K562 (cell line): Measurements from ENCODE around the gene VPS37D. TPM values are rescaled to one million over a fixed set of nuclear protein-coding genes. Genes with fewer than 3 reads are reported as not detected.
A peak's percentile ranks its signal among the peaks of the same experiment; 100 is the strongest.

ENCODE experiments used
- ATF1 ChIP-seq, 2 experiments: fragments of 450-650 bp in 1 of 2; IDR thresholded peaks; 2 replicates each; pipeline ENCODE4 v1.6.1; 2016; ENCODE audit warnings: missing compliant biosample characterization in 1 of 2, missing genetic modification characterization in 1 of 2
- C11orf30 ChIP-seq: fragments of 450-650 bp; IDR thresholded peaks from 2 replicates; pipeline ENCODE4 v1.6.1; 2016; ENCODE audit warnings: low read depth, mild to moderate bottlenecking
- CAMTA2 ChIP-seq: fragments of 250-450 bp; sonication (Bioruptor Pico); conservative IDR thresholded peaks from 2 replicates; pipeline ENCODE4 v1.5.1; 2022
- CBX2 ChIP-seq: fragments of 200-600 bp; sonication (generic); IDR thresholded peaks from one replicate; pipeline ENCODE4 v1.6.1; 2012; ENCODE audit warnings: mild to moderate bottlenecking, low read length, inconsistent platforms; ENCODE audit not compliant: insufficient read depth, poor library complexity, severe bottlenecking
- CTBP1 ChIP-seq: fragments of 450-650 bp; IDR thresholded peaks from 2 replicates; pipeline ENCODE4 v1.6.1; 2016; ENCODE audit warnings: borderline replicate concordance
- E2F1 ChIP-seq: sonication (generic); formaldehyde crosslinking; IDR thresholded peaks from 2 replicates; pipeline ENCODE4 v1.8.1; 2023; ENCODE audit warnings: mild to moderate bottlenecking, missing genetic modification reagents, moderate library complexity
- ETV1 ChIP-seq: fragments of 450-650 bp; conservative IDR thresholded peaks from 2 replicates; pipeline ENCODE4 v1.6.1; 2016; ENCODE audit warnings: missing genetic modification characterization, control low read depth, low read depth, missing compliant biosample characterization
- EWSR1 ChIP-seq: fragments of 450-650 bp; IDR thresholded peaks from 2 replicates; pipeline ENCODE4 v1.6.1; 2018; ENCODE audit warnings: borderline replicate concordance, mild to moderate bottlenecking, low read depth, moderate library complexity; ENCODE audit not compliant: partially characterized antibody
- HEY1 ChIP-seq: fragments of 250-450 bp; sonication (Bioruptor Pico); IDR thresholded peaks from 2 replicates; pipeline ENCODE4 v1.5.0; 2020; ENCODE audit warnings: mild to moderate bottlenecking, moderate library complexity, borderline replicate concordance
- HMG20A ChIP-seq: fragments of 450-650 bp; formaldehyde crosslinking; conservative IDR thresholded peaks from 2 replicates; pipeline ENCODE4 v1.4.0; 2020; ENCODE audit warnings: mild to moderate bottlenecking, mixed read lengths
- KDM1A ChIP-seq, 2 experiments: fragments of 450-650 bp; IDR thresholded peaks; 2 replicates each; pipeline ENCODE4 v1.6.1; 2016; ENCODE audit warnings: mild to moderate bottlenecking in 2 of 2
- MCM3 ChIP-seq: fragments of 450-650 bp; IDR thresholded peaks from 2 replicates; pipeline ENCODE4 v1.6.1; 2016
- MCM5 ChIP-seq: fragments of 450-650 bp; IDR thresholded peaks from 2 replicates; pipeline ENCODE4 v1.6.1; 2016; ENCODE audit warnings: low read depth
- PKNOX1 ChIP-seq: fragments of 450-650 bp; IDR thresholded peaks from 2 replicates; pipeline ENCODE4 v1.6.1; 2016
- PURB ChIP-seq: sonication (generic); formaldehyde crosslinking; IDR thresholded peaks from 2 replicates; pipeline ENCODE4 v1.9.0; 2021; ENCODE audit warnings: low read depth, mild to moderate bottlenecking, missing genetic modification reagents
- RNF219 ChIP-seq: fragments of 250-450 bp; sonication (Bioruptor Pico); IDR thresholded peaks from 2 replicates; pipeline ENCODE4 v1.5.0; 2022; ENCODE audit warnings: mild to moderate bottlenecking
- SNIP1 ChIP-seq: fragments of 450-650 bp; IDR thresholded peaks from 2 replicates; pipeline ENCODE4 v1.7.1; 2017; ENCODE audit warnings: low read depth, mild to moderate bottlenecking
- SRSF9 ChIP-seq: fragments of 200-400 bp; formaldehyde crosslinking; IDR thresholded peaks from 2 replicates; pipeline ENCODE4 v1.6.1; 2017; ENCODE audit warnings: low read depth, low read length, borderline replicate concordance
- TAF7 ChIP-seq: fragments of 450-650 bp; IDR thresholded peaks from 2 replicates; pipeline ENCODE4 v1.6.1; 2016; ENCODE audit warnings: missing genetic modification characterization, missing compliant biosample characterization
- ZFP1 ChIP-seq: fragments of 450-650 bp; formaldehyde crosslinking; IDR thresholded peaks from 2 replicates; pipeline ENCODE4 v1.4.0; 2020; ENCODE audit warnings: mild to moderate bottlenecking, mixed read lengths
- ZNF3 ChIP-seq: fragments of 250-450 bp; sonication (Bioruptor Pico); IDR thresholded peaks from 2 replicates; pipeline ENCODE4 v1.5.0; 2021; ENCODE audit warnings: mild to moderate bottlenecking, moderate library complexity
- ZNF586 ChIP-seq: fragments of 450-650 bp; formaldehyde crosslinking; conservative IDR thresholded peaks from 2 replicates; pipeline ENCODE4 v1.4.0; 2020; ENCODE audit warnings: mild to moderate bottlenecking, moderate library complexity
- ZNF830 ChIP-seq: fragments of 250-450 bp; sonication (Bioruptor Pico); IDR thresholded peaks from 2 replicates; pipeline ENCODE4 v1.5.0; 2021; ENCODE audit warnings: mild to moderate bottlenecking
- polyA plus RNA-seq, 8 experiments: library from polyadenylated mRNA; depleted of rRNA in 4 of 8; stranded (reverse) in 5 of 8; unstranded in 3 of 8; fragments of >200 nt; fragmentation: Nextera tagmentation in 2 of 8; fragmentation: Illumina TruSeq in 1 of 8; extraction: Ambion mirVana in 2 of 8; extraction: Trizol in 1 of 8; gene quantifications; 2 replicates each; pipeline versions ENCODE4 v1.2.1 to v1.2.3, GENCODE V29; 2011 to 2014; ENCODE audit warnings: inconsistent platforms in 1 of 8, missing spikeins in 1 of 8
- total RNA-seq, 7 experiments: library from RNA; depleted of rRNA in 6 of 7; stranded (reverse); fragments of >200 nt in 6 of 7; fragmentation: Illumina TruSeq in 2 of 7; extraction: Trizol in 2 of 7; gene quantifications; 2 replicates each; pipeline versions ENCODE4 v1.2.1 to v1.2.3, GENCODE V29; 2011 to 2021; ENCODE audit warnings: low replicate concordance in 1 of 7
- TF ChIP-seq, protein P1 (sequence below): fragments of 450-650 bp; IDR thresholded peaks from one replicate; pipeline ENCODE4 v1.6.1; 2018; ENCODE audit warnings: mild to moderate bottlenecking, moderate library complexity; ENCODE audit not compliant: partially characterized antibody

Gene VPS37D
- total and polyA plus RNA-seq, 9 of the 15 experiments (the other 6 are each of a cell fraction or from before 2014, with no cell fraction given), result 0.25 to 2.3 (median 1.0) TPM; not detected in 3

DNA sequence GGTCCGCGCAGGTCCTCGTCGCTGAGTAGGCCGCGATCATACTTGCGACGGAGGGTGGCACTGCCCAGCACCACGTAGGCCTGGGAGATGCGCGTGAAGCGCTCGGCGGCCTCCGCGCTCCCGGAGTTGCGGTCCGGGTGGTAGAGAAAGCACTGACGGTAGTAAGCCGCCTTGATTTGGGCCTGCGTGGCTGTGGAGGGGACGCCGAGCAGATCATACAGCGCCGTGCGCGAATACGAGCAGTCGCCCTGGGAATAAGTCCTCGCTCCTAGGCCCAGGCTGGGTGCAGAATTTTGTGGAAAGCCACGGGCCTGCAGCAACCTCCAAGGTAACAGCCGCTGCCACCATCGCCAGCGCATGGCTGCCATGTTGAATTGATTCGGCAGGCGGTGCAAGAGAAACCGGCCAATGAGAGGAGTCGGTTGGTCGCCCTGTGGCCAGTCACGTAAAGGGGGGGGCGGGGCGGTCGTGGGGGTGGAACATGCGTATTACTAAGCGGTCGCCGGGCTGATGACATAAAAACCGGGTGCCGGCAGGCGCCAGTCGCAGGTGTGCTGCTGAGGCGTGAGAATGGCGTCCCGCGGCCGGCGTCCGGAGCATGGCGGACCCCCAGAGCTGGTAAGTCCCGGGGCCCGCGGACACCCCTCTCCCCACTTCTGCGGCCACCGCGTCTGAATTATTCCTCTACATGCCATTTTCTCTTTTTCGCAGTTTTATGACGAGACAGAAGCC is 15.6 kb downstream of the VPS37D start, which contains the start of the genes BUD23 and DNAJC30 (continued):
- TF ChIP-seq C11orf30 (peak; percentile 99), HMG20A (CRISPR knock-in tag) (no peak), CAMTA2 (no peak), SRSF9 (no peak), ZFP1 (CRISPR knock-in tag) (0 out of 2 replicates have a peak, but pooled peaks have one; percentile 15), HEY1 (no peak; the same call in 1 of the 2 replicates), EWSR1 (no peak), ZNF3 (CRISPR knock-in tag) (no peak), ATF1 (CRISPR knock-in tag; IDR thresholded peaks at IDR 0.05) (peak; percentile 92), ATF1 (tag; IDR thresholded peaks at IDR 0.05) (peak; percentile 99), KDM1A (IDR thresholded peaks at IDR 0.05) (no peak), PURB (no peak), RNF219 (no peak), ETV1 (no peak), ZNF830 (CRISPR knock-in tag) (no peak), MCM5 (no peak), SNIP1 (no peak), CTBP1 (peak; percentile 21; the same call in 1 of the 2 replicates), MCM3 (no peak), CBX2 (no peak), ZNF586 (CRISPR knock-in tag) (no peak), TAF7 (tag) (peak; percentile 34), PKNOX1 (peak; percentile 61; the same call in 1 of the 2 replicates), E2F1 (CRISPR knock-in tag) (0 out of 2 replicates have a peak, but pooled peaks have one; percentile 70)
- TF ChIP-seq, protein P1, sequence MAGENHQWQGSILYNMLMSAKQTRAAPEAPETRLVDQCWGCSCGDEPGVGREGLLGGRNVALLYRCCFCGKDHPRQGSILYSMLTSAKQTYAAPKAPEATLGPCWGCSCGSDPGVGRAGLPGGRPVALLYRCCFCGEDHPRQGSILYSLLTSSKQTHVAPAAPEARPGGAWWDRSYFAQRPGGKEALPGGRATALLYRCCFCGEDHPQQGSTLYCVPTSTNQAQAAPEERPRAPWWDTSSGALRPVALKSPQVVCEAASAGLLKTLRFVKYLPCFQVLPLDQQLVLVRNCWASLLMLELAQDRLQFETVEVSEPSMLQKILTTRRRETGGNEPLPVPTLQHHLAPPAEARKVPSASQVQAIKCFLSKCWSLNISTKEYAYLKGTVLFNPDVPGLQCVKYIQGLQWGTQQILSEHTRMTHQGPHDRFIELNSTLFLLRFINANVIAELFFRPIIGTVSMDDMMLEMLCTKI, result no peak
